DOHH2 (cell line): ENCODE results near the gene ADAT1.

Experiments used
- H3F3A ChIP-seq: fragments of 200-600 bp; sonication (generic), shearing (Covaris generic); 2 replicates; pipeline ENCODE4 v1.6.0; 2016; ENCODE audit warnings: antibody characterized with exemption, mild to moderate bottlenecking; ENCODE audit not compliant: control insufficient read depth, insufficient read depth
- H3K27ac ChIP-seq: fragments of 200-600 bp; sonication (generic); 2 replicates; pipeline ENCODE4 v1.5.1; 2014; ENCODE audit warnings: low read depth, mild to moderate bottlenecking, low read length, moderate library complexity
- H3K27me3 ChIP-seq: fragments of 200-600 bp; sonication (generic); 2 replicates; pipeline ENCODE4 v1.6.1; 2014; ENCODE audit warnings: mild to moderate bottlenecking, low read length, mixed read lengths; ENCODE audit not compliant: control insufficient read depth
- H3K36me3 ChIP-seq: fragments of 200-600 bp; sonication (generic); 2 replicates; pipeline ENCODE4 v1.6.1; 2014; ENCODE audit warnings: mild to moderate bottlenecking, low read length, moderate library complexity, mixed read lengths; ENCODE audit not compliant: control insufficient read depth
- H3K4me1 ChIP-seq: fragments of 200-600 bp; sonication (generic); 2 replicates; pipeline ENCODE4 v1.6.1; 2014; ENCODE audit warnings: mild to moderate bottlenecking, low read length, mixed read lengths; ENCODE audit not compliant: control insufficient read depth
- H3K4me2 ChIP-seq: fragments of 200-600 bp; sonication (generic); 2 replicates; pipeline ENCODE4 v1.6.0; 2014; ENCODE audit warnings: mild to moderate bottlenecking, low read length, moderate library complexity
- H3K4me3 ChIP-seq: fragments of 200-600 bp; sonication (generic); 2 replicates; pipeline ENCODE4 v1.5.1; 2014; ENCODE audit warnings: mild to moderate bottlenecking, low read length, mixed read lengths
- H3K79me2 ChIP-seq: fragments of 200-600 bp; sonication (generic); 2 replicates; pipeline ENCODE4 v1.6.1; 2014; ENCODE audit warnings: mild to moderate bottlenecking, low read length, mixed read lengths; ENCODE audit not compliant: control insufficient read depth
- H3K9me2 ChIP-seq: fragments of 200-600 bp; sonication (generic); replicated peaks from 2 replicates; pipeline ENCODE4 v1.6.1; 2014; ENCODE audit warnings: mild to moderate bottlenecking, low read length, mixed read lengths; ENCODE audit not compliant: control insufficient read depth
- H3K9me3 ChIP-seq: fragments of 200-600 bp; sonication (generic); 2 replicates; pipeline ENCODE4 v1.6.1; 2014; ENCODE audit warnings: antibody characterized with exemption, low read length, mixed read lengths; ENCODE audit not compliant: control insufficient read depth, insufficient read depth
- H4K20me1 ChIP-seq: fragments of 200-600 bp; sonication (generic); 2 replicates; pipeline ENCODE4 v1.6.0; 2014; ENCODE audit warnings: low read depth, mild to moderate bottlenecking, antibody characterized with exemption, low read length, moderate library complexity; ENCODE audit not compliant: control insufficient read depth, insufficient read depth
- EZH2phosphoT487 ChIP-seq: fragments of 200-600 bp; sonication (generic); IDR thresholded peaks from 2 replicates; pipeline ENCODE4 v1.6.1; 2017; ENCODE audit warnings: borderline replicate concordance, mild to moderate bottlenecking, antibody characterized with exemption, low read length, moderate library complexity, mixed read lengths
- TF ChIP-seq, protein P1 (sequence below): fragments of 200-600 bp; sonication (generic); IDR thresholded peaks from one replicate; pipeline ENCODE4 v1.5.1; 2014; ENCODE audit warnings: antibody characterized with exemption, mild to moderate bottlenecking, low read depth, low read length; ENCODE audit not compliant: poor library complexity, severe bottlenecking

ADAT1 gene

DNA sequence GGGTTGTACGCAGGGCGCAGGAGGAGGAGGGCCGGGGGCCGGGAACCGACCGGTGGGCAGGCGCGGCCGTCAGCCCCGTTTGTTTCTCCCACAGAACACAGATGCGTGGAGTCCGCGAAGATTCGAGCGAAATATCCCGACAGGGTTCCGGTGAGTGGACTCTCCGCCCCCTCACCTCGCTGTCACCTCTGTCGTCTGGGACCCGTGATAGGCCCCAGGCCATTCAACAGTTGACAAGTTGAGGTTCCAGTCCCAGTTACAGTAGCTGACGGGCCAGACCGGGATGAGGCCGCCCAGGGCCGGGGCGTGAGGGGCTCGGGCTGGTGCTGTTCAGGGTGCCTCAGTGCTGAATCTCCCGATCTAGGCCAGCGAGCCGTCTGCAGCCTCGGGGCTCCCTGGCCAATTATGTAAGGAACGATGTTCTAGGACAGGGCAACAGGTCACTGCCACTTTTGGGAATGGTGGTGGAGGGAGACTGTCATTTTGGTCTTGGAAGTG lies 56.3 kb downstream of the ADAT1 start:
- peak overlapping the region; percentile 94 for H3K4me2 ChIP-seq
- TF ChIP-seq EZH2phosphoT487 = no peak
- TF ChIP-seq, protein P1, sequence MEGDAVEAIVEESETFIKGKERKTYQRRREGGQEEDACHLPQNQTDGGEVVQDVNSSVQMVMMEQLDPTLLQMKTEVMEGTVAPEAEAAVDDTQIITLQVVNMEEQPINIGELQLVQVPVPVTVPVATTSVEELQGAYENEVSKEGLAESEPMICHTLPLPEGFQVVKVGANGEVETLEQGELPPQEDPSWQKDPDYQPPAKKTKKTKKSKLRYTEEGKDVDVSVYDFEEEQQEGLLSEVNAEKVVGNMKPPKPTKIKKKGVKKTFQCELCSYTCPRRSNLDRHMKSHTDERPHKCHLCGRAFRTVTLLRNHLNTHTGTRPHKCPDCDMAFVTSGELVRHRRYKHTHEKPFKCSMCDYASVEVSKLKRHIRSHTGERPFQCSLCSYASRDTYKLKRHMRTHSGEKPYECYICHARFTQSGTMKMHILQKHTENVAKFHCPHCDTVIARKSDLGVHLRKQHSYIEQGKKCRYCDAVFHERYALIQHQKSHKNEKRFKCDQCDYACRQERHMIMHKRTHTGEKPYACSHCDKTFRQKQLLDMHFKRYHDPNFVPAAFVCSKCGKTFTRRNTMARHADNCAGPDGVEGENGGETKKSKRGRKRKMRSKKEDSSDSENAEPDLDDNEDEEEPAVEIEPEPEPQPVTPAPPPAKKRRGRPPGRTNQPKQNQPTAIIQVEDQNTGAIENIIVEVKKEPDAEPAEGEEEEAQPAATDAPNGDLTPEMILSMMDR = no peak
- H4K20me1 ChIP-seq = peaks cover 7% of the 10 kb centered on the region; the same call in 1 of the 2 replicates
- no peaks in the 10 kb centered on the region for H3K9me3 ChIP-seq
- H3K9me2 ChIP-seq = no peaks in the 10 kb centered on the region
- peaks cover 14% of the 10 kb centered on the region for H3F3A ChIP-seq
- peak overlapping the region; percentile 71 for H3K27ac ChIP-seq
- H3K27me3 ChIP-seq = no peaks in the 10 kb centered on the region
- H3K79me2 ChIP-seq = peaks cover 40% of the 10 kb centered on the region
- H3K36me3 ChIP-seq = peaks cover 46% of the 10 kb centered on the region
- H3K4me3 ChIP-seq = peak overlapping the region; percentile 99
- H3K4me1 ChIP-seq = peaks cover 66% of the 10 kb centered on the region

GRCh38 chr16:75566040-75566757 lies 56.9 kb downstream of the ADAT1 start, which contains the start of gene GABARAPL2:
Gene GABARAPL2 (plus strand): TSS chr16:75566379. CDS start chr16:75566487, 108 bp downstream.
- Histone ChIP-seq H3F3A (peaks cover 14% of the 10 kb centered on the region), H3K9me3 (no peaks in the 10 kb centered on the region), H4K20me1 (peaks cover 7% of the 10 kb centered on the region; the same call in 1 of the 2 replicates), H3K4me1 (peaks cover 59% of the 10 kb centered on the region), H3K4me3 (peak within 1 kb of the TSS; percentile 99), H3K79me2 (peaks cover 35% of the 10 kb centered on the region), H3K27ac (peak within 1 kb of the TSS; percentile 71), H3K4me2 (peak within 1 kb of the TSS; percentile 94), H3K27me3 (no peaks in the 10 kb centered on the region), H3K36me3 (peaks cover 40% of the 10 kb centered on the region), H3K9me2 (no peaks in the 10 kb centered on the region)
- TF ChIP-seq EZH2phosphoT487 = no peak
- TF ChIP-seq, protein P1 = no peak

DNA sequence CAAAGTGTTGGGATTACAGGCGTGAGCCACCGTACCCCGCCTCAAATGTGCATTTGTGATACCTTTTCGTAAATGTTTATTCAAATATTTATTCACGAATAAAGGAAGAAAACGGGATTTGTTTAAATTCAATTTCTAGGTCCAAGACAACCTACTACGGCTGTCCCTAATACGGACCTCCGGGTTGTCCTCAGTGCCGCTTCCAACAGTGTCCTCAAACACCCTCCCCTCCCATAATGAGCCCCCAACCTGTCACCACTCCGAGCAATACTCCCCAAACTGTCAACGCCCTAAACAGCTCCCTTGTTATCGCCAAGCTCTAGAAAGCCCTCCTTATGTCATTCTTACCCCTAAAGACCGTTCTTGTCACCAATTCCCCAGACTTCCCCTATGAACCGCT lies 57.4 kb downstream of the ADAT1 start:
- H3K79me2 ChIP-seq = peaks cover 33% of the 10 kb centered on the region
- peak overlapping the region; percentile 71 for H3K27ac ChIP-seq
- no peaks in the 10 kb centered on the region for H3K27me3 ChIP-seq
- H3K4me1 ChIP-seq = peaks cover 54% of the 10 kb centered on the region
- H4K20me1 ChIP-seq = peaks cover 7% of the 10 kb centered on the region; the same call in 1 of the 2 replicates
- H3F3A ChIP-seq = peaks cover 12% of the 10 kb centered on the region
- peak overlapping the region; percentile 99 for H3K4me3 ChIP-seq
- TF ChIP-seq, protein P1 = no peak
- no peak for TF ChIP-seq EZH2phosphoT487
- no peaks in the 10 kb centered on the region for H3K9me2 ChIP-seq
- no peaks in the 10 kb centered on the region for H3K9me3 ChIP-seq
- peak overlapping the region; percentile 94 for H3K4me2 ChIP-seq
- peaks cover 36% of the 10 kb centered on the region for H3K36me3 ChIP-seq
